ENCODE data around the gene ANKRD40. TPM values are rescaled to one million over a fixed set of nuclear protein-coding genes. Genes with fewer than 3 reads are reported as not detected.

The ANKRD40 gene
- total and polyA plus RNA-seq, 9 of the 15 experiments (the other 6 are each of a cell fraction or from before 2014, with no cell fraction given), result 9.0 to 28.9 (median 27.7) TPM

- no peak for TF ChIP-seq CHAMP1 (IDR thresholded peaks at IDR 0.05)
- no peak for TF ChIP-seq MEIS2 (IDR thresholded peaks at IDR 0.05; ENCODE audit: partially characterized antibody)
- no peak for TF ChIP-seq SRSF7 (optimal IDR thresholded peaks at IDR 0.05; ENCODE audit: low read depth, low read length)
- TF ChIP-seq FOXK1 (CRISPR knock-in tag; IDR thresholded peaks at IDR 0.05; ENCODE audit: borderline replicate concordance), result no peak
- TF ChIP-seq IFI16 (CRISPR knock-in tag; IDR thresholded peaks at IDR 0.05), result no peak
- no peak for TF ChIP-seq ID3 (CRISPR knock-in tag; IDR thresholded peaks at IDR 0.05)
- TF ChIP-seq ID3 (tag; IDR thresholded peaks at IDR 0.05), result no peak
- TF ChIP-seq ESRRA (IDR thresholded peaks at IDR 0.05; ENCODE audit: borderline replicate concordance, low read depth), result no peak
- TF ChIP-seq E2F1 (CRISPR knock-in tag; IDR thresholded peaks at IDR 0.05), result no peak
- no peak for TF ChIP-seq ZBED1 (IDR thresholded peaks at IDR 0.05)
- TF ChIP-seq ZNF780A (CRISPR knock-in tag; IDR thresholded peaks at IDR 0.05), result no peak
- no peak for TF ChIP-seq ZBTB7A (IDR thresholded peaks at IDR 0.05; ENCODE audit: borderline replicate concordance, control insufficient read depth, low read depth, low read length)
- TF ChIP-seq ZNF175 (CRISPR knock-in tag; IDR thresholded peaks at IDR 0.05; ENCODE audit: low read depth), result no peak; the same call in 1 of the 2 replicates
- TF ChIP-seq ZNF124 (CRISPR knock-in tag; IDR thresholded peaks at IDR 0.05), result no peak
- peak; percentile 80 for TF ChIP-seq RBM25 (IDR thresholded peaks at IDR 0.05; ENCODE audit: low read depth, low read length, severe bottlenecking)
- TF ChIP-seq POLR3A (IDR thresholded peaks at IDR 0.05; ENCODE audit: borderline replicate concordance, extremely low read depth, insufficient read depth, insufficient read length), result no peak
- TF ChIP-seq ELK1 (CRISPR knock-in tag; IDR thresholded peaks at IDR 0.05), result no peak
- no peak for TF ChIP-seq ZNF436 (CRISPR knock-in tag; IDR thresholded peaks at IDR 0.05)
- no peak for TF ChIP-seq KDM5B (IDR thresholded peaks at IDR 0.05; ENCODE audit: insufficient replicate concordance, low read depth, low read length)
- no peak for TF ChIP-seq ETS1 (conservative IDR thresholded peaks at IDR 0.05; ENCODE audit: control insufficient read depth, low read depth, low read length)
Measured at GRCh38 chr17:50661348-50661747, 46.4 kb downstream of the ANKRD40 start (continued).
